NCI-H460 (cell line): ENCODE measurements around the gene TBX15. TPM values are rescaled to one million over a fixed set of nuclear protein-coding genes. Genes with fewer than 3 reads are reported as not detected.

Experiments
- DNase-seq: peaks from one replicate; pipeline ENCODE4 v3.0.0-alpha.2; 2016; ENCODE audit warnings: low read depth; ENCODE audit errors: extremely low read depth
- polyA plus RNA-seq: library from polyadenylated mRNA; depleted of rRNA; stranded (reverse); fragments of >200 nt; gene quantifications from 2 replicates; pipeline ENCODE4 v1.2.3, GENCODE V29; 2014; cell fraction: nucleus; rRNA removed
- total RNA-seq: library from RNA; depleted of rRNA; stranded (reverse); fragments of >200 nt; shearing (Covaris generic); gene quantifications from 2 replicates; pipeline ENCODE4 v1.2.3, GENCODE V29; 2014; rRNA removed

Gene TBX15
- not detected in 2 replicates for total RNA-seq
- polyA plus RNA-seq: not detected in 2 replicates

- DNase-seq: no peak
Measured at GRCh38 chr1:118988186-118989005, at the start of gene TBX15. Gene TBX15, minus strand, starts transcription at chr1:118988343. Its CDS starts 548 bp downstream, at chr1:118987795.

GRCh38 chr1:119034359-119034758, 46.2 kb upstream of the TBX15 start:
- no peak for DNase-seq

GRCh38 chr1:119032986-119033385, 44.8 kb upstream of the TBX15 start:
- no peak for DNase-seq

GRCh38 chr1:119027759-119028158, 39.6 kb upstream of the TBX15 start:
- no peak for DNase-seq

GRCh38 chr1:119026956-119027355, 38.8 kb upstream of the TBX15 start:
- DNase-seq: no peak

GRCh38 chr1:119015547-119015946, 27.4 kb upstream of the TBX15 start:
- DNase-seq: no peak

- no peak for DNase-seq
Measured at GRCh38 chr1:119012383-119012782, 24.2 kb upstream of the TBX15 start.

- DNase-seq: no peak
Measured at GRCh38 chr1:119011706-119012105, 23.6 kb upstream of the TBX15 start.

- no peak for DNase-seq
Measured at GRCh38 chr1:119011116-119011515, 23.0 kb upstream of the TBX15 start.

GRCh38 chr1:119010201-119010600, 22.1 kb upstream of the TBX15 start:
- DNase-seq: no peak

- DNase-seq: no peak
Measured at GRCh38 chr1:119009312-119009655, 21.1 kb upstream of the TBX15 start.

- no peak for DNase-seq
Measured at GRCh38 chr1:119008483-119009311, 20.6 kb upstream of the TBX15 start.

- DNase-seq: no peak
Measured at GRCh38 chr1:119007670-119008482, 19.7 kb upstream of the TBX15 start.

- no peak for DNase-seq
Measured at GRCh38 chr1:119007339-119007669, 19.2 kb upstream of the TBX15 start.

- DNase-seq: no peak
Measured at GRCh38 chr1:119006406-119007279, 18.5 kb upstream of the TBX15 start.

GRCh38 chr1:119005724-119006405, 17.7 kb upstream of the TBX15 start:
- no peak for DNase-seq

GRCh38 chr1:119004781-119005180, 16.6 kb upstream of the TBX15 start:
- no peak for DNase-seq

GRCh38 chr1:119004129-119004527, 16.0 kb upstream of the TBX15 start:
- DNase-seq: no peak

- no peak for DNase-seq
Measured at GRCh38 chr1:119003413-119004128, 15.4 kb upstream of the TBX15 start.
